Left colon (tissue), 2 donors: ENCODE data around the gene GPD1L. TPM values are rescaled to one million over a fixed set of nuclear protein-coding genes. Genes with fewer than 3 reads are reported as not detected.

Source experiments
- ATAC-seq: fragments of 200-7000 bp; cut with Tn5 transposase; one replicate; pipeline ENCODE4 v1.9.1; 2020; ENCODE audit warnings: mild to moderate bottlenecking, moderate library complexity
- DNase-seq, 2 donors: peaks; one replicate each; pipeline ENCODE4 v3.0.0-alpha.2; 2020
- intact Hi-C, 2 donors: fragments of 100-400 bp; cut with DNase I in 1 of 2; cut with micrococcal nuclease in 1 of 2; formaldehyde crosslinking; loops; one replicate each; pipeline versions ENCODE4 v1.11.2 to v1.14.0; 2022; cut with DNase I, micrococcal nuclease
- total RNA-seq, 2 donors: library from RNA; stranded (reverse); fragmentation: NEBNext Ultra II Directional; extraction: Animal tissue kit (Norgen Biotek cat#: 25700); gene quantifications; one replicate each; pipeline ENCODE4 v1.2.1, GENCODE V29; 2021
- donor health status: DM: no; HTN: no; CAD: no.
- donor health status: DM: yes; HTN: yes; CAD: no.

Gene GPD1L
- total RNA-seq, 2 donors from 2014 or later, result 91.1 to 93.1 TPM

DNA sequence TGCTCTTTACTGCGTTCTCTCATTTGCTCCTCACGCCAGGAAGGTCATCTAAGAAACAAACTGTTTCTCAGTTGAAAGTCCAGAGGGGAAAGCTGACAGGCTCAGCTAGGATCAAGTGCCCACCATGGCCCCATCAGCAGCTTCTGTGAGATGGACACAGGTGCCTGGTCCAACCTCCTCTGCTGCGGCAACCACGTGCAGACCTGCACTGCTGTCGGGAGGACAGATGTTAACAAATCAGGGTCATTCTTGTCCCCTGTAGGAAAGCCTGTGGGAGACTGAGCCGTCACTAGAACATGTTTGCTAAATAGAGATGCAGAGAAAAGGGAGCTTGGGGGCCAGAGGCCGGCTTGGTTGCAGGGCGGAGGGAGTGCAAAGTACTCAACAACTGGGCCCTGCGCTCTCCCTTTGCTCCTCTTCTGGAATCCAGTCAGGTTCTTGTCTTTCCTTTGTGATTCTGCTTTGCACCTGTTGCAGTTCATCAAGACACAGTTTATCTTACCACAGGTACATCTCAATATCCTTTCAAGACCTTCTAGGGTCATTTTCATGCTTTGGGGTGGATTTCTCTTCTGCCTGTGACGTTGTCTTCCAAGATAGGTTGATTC is 20.9 kb downstream of the GPD1L start:
- DNase-seq (no peak), ATAC-seq (no peak)
- intact Hi-C loops, result no loop called here

GRCh38 chr3:32128936-32129335 is 22.5 kb downstream of the GPD1L start:
- ATAC-seq, result no peak
- DNase-seq, result no peak

DNA sequence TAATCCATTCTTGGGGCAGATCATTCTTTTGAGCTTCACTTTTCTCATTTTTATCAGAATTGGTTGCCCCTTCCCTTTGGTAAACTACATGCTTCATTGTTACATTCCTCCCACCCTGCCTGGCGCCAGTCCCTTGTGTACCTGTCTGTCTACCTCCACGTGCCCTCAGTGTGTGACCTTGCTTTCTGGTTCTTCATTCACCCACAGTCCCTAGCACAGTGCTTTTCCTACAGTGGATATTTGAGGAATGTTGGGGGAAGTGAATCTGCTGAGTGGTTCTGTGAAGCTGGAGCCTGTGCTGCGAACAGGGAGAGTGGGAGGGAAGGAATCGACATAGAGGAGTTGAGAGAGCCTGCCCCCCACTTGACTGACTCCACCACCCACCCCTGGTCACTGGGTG is 23.4 kb downstream of the GPD1L start:
- ATAC-seq, result no peak
- DNase-seq, result no peak
- intact Hi-C loops, result no loop called here

More at GRCh38 chr3:32128936-32129335, 22.5 kb downstream of the GPD1L start:
- intact Hi-C loops, result no loop called here

GRCh38 chr3:32132121-32132520 is 25.7 kb downstream of the GPD1L start:
- intact Hi-C loops, result no loop called here
- ATAC-seq, result no peak
- no peak for DNase-seq

DNA sequence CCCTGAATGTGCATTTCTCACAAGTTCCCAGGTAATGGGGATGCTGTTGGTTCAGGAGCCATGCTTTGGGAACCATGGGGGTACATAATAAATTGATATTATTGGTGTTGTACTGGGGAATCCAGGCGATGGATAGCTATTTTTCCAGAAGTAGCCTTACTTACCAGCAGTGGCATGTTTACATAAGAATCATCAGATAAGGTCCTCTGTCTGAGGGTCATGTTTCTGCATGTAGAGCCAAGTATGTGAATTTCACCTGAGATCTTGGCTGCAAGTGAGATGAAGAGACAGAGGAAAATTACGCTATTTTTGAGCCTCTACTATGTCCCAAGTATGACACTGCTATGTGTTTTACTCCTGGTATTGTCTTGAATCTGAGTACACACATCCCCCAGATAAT is 26.3 kb downstream of the GPD1L start:
- ATAC-seq (no peak), DNase-seq (no peak)
- intact Hi-C loops, result no loop called here

- intact Hi-C loops, result no loop called here
- no peak for ATAC-seq
- no peak for DNase-seq
These were observed 30.3 kb downstream of the GPD1L start for GRCh38 chr3:32136703-32137102.

DNA sequence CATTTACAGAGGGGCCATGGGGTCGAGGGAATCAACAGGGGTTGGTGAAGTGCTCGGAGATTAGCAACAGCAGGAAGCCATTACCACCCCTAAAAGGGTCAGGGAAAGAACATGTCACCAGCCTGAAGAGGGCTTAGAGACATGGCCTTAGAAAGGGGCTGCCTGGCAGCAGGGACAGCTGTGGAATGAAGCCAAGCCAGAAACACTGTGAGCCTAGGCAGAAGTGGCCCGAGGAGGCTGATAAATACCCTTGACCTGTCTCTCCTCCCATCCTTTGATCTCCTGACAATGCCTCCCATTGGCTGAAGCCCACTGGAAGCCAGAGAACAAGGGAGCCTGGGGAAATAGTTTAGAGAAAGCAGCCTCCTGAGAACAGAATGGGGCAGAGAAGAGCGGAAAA is 31.4 kb downstream of the GPD1L start:
- ATAC-seq, result no peak
- intact Hi-C loops, result no loop called here
- no peak for DNase-seq

DNA sequence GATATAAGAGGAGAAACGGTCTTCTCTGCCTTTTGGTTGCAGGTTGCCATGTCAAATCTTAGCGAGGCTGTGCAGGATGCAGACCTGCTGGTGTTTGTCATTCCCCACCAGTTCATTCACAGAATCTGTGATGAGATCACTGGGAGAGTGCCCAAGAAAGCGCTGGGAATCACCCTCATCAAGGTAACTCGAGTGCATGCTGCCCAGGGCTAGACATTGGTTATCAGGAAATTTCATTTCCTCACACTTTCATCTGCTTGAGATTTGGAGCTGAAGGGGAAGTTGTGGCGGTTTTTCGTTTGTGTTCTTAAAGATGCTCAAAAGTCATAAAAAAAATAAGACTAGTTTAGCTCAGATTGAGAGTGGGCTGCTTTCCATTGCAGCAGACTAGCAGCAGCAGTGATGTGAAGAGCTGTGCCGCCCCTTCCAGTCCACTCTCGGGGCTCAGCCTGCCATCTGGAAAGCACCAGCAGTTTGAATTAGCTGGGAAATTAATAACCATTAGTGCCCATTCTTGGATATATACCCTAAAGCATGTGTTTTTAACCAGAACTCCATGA is 32.2 kb downstream of the GPD1L start:
- intact Hi-C loops, result no loop called here
- DNase-seq (no peak), ATAC-seq (no peak)

GRCh38 chr3:32140943-32141342 is 34.5 kb downstream of the GPD1L start:
- ATAC-seq (no peak), DNase-seq (no peak)
- intact Hi-C loops, result loop anchor here in 1 of 2 donors (5.0 kb wide), 1 partner anchor 124 kb away; no protein-coding TSS in a partner anchor

- intact Hi-C loops, result loop anchor here in 1 of 2 donors (5.0 kb wide), 1 partner anchor 127 kb away; no protein-coding TSS in a partner anchor
- ATAC-seq, result peak; percentile 83
- DNase-seq, result peak in 1 of 2 donors; percentile 36
These were observed 37.7 kb downstream of the GPD1L start for GRCh38 chr3:32143849-32144757.

GRCh38 chr3:32146746-32147211 is 40.4 kb downstream of the GPD1L start:
- no peak for ATAC-seq
- intact Hi-C loops, result no loop called here
- DNase-seq, result no peak

GRCh38 chr3:32147509-32147908 is 41.1 kb downstream of the GPD1L start:
- ATAC-seq (no peak), DNase-seq (no peak)
- intact Hi-C loops, result no loop called here

DNA sequence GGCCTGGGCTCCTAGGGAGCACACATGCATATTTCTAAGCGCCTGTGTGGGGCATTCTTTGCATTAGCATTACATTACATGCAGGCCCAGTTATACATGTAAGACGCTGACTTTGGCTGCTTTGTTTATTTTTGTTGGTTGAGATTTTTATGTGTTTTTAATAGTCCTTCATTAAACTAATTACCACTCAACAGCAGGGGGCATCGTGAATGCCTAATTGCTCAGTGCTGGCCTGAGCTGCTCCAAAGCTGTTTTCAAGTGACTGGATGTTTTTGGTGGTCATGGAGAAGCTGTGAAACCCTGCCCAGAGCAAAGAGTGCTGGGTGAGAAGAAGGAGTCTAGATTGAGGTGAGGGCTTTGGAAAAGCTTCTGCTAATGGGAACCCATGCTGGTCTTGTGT is 41.5 kb downstream of the GPD1L start:
- ATAC-seq, result no peak

GRCh38 chr3:32148351-32148750 is 41.9 kb downstream of the GPD1L start:
- intact Hi-C loops, result no loop called here
- no peak for DNase-seq

More for the DNA sequence above, 41.5 kb downstream of the GPD1L start:
- no peak for DNase-seq
- intact Hi-C loops, result no loop called here

GRCh38 chr3:32153414-32154204 is 47.2 kb downstream of the GPD1L start:
- intact Hi-C loops, result no loop called here
- ATAC-seq (no peak), DNase-seq (no peak)

More at GRCh38 chr3:32148351-32148750, 41.9 kb downstream of the GPD1L start:
- no peak for ATAC-seq

DNA sequence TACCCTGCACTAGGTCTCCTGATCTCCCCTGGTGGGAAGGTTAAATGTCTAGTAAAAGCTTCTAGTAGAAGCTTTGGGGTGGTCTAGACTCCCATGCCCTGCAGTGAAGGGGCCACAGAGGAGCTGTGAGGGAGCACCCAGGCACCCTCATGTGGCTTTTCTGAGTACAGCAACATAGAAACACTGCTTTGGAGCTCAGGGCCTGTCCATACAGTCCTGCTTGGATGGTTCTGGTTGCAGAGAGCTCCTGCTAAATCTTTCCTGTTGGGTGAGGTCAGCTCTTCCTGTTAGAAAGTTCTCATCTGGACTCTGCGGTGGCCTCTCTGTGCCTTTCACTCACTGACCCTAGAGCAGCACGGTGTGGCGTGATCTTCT is 47.8 kb downstream of the GPD1L start:
- intact Hi-C loops, result no loop called here
- ATAC-seq (peak; percentile 23), DNase-seq (no peak)

GRCh38 chr3:32155117-32155516 is 48.7 kb downstream of the GPD1L start:
- ATAC-seq (no peak), DNase-seq (no peak)
- intact Hi-C loops, result no loop called here

GRCh38 chr3:32157600-32158264 is 51.3 kb downstream of the GPD1L start:
- no peak for DNase-seq
- ATAC-seq, result no peak
- intact Hi-C loops, result no loop called here
